ENCODE results near the gene HOXC4.
"Not testable (repeated sequence)": the region's sequence is repeated elsewhere in the genome, so short reads cannot be mapped to it uniquely, and the experiment has no call there.

The HOXC4 gene

GRCh38 chr12:54041097-54041690 lies 12.4 kb upstream of the HOXC4 start:
- no peak for DNase-seq

DNA sequence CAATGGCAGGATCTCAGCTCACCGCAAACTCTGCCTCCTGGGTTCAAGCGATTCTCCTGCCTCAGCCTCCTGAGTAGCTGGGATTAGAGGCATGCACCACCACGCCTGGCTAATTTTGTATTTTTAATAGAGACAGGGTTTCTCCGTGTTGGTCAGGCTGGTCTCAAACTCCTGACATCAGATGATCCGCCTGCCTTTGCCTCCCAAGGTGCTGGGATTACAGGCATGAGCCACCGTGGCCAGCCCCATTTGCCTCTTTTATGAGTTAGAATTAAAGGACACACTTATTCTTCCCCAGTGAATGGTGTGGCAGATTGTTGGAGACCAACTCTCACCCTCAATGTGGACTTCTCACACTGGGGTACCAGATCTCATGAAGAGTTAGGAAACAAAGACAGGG lies 11.6 kb upstream of the HOXC4 start:
- not testable (repeated sequence) for DNase-seq

- no peak for DNase-seq
These were observed 10.4 kb upstream of the HOXC4 start for GRCh38 chr12:54042970-54043853.

GRCh38 chr12:54044425-54045103 lies 9.1 kb upstream of the HOXC4 start:
- DNase-seq, result no peak

- DNase-seq, result no peak
These were observed 8.2 kb upstream of the HOXC4 start for GRCh38 chr12:54045401-54045800.

- DNase-seq, result no peak
These were observed 7.6 kb upstream of the HOXC4 start for GRCh38 chr12:54045868-54046521.

DNA sequence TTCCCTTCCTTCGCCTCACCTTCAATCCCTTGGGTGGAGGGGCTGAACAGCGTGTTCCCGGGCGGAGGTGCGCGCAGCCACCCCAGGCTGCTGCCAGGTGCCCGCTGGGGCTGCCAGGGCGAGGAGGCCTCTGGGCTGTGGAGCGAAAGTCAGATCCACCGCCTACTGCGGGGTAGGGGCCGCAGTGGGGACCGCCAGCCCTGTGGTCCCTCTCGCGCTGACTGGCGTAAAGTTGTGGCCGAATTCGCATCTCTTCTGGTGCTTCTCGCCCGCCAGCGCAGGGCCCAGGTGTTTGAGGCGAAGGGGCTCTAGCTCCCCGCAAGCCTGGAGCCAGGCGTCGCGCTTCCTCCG lies 6.9 kb upstream of the HOXC4 start:
- DNase-seq, result no peak

DNA sequence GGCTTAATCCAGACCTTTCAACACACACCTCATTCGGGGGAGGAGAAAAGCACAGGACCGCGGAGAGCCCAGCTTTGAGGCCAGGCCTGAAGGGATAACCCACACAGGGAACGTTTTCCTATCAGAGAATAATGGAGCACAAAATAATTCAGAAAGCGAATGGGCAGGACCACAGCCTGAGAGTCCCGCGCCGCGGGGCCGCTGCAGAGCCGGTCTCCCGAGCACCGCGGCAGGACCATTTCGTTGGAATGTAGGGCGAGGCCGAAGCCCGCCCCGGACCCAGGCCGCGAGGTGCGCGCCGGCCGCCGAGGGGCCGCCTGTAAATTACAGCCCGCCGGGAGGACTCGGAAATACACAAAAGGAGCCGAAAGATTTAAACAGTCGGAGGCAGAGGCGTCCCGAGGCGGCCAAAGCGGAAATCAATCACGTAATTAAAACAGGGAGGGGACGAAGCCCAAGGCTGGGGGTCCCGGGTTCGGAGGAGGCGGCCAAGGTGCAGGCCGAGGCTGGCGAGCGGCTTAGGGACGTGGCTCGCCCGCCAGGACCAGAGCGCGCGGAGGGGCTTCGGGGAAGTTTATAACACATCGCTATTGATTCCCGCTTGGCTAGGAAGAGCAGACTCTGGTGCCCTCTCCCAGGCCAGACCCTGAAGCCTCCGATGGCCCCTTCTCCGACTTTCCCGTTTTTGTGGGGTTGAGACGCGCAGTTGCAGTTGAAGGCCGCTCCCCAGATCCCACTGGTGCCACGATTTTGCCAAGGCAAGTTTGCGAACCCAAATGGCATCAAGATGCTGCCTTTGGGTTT lies 6.3 kb upstream of the HOXC4 start:
- DNase-seq, result no peak

- DNase-seq, result no peak
These were observed 5.7 kb upstream of the HOXC4 start for GRCh38 chr12:54047964-54048303.

- DNase-seq, result no peak
These were observed 5.1 kb upstream of the HOXC4 start for GRCh38 chr12:54048406-54049093.

DNA sequence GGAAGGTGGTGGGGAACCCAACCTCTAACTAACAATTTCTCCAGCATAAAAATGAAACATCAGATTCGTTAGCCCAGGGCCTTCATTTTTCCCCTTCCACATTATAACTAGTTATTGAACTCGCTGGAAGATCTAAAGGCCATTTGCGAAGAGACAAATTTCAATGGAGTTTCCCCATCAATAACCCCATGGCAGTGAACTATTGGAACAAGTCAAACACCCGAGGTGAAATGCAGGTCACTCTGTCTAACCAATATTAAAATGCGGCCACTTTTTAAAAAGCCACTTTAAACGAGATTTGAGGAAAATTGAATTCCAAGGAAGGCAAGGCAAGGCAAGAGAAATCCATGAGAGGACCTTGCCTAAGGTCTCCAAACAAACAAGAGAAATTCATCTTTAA lies 4.5 kb upstream of the HOXC4 start:
- no peak for DNase-seq

GRCh38 chr12:54050482-54050810 lies 3.2 kb upstream of the HOXC4 start:
- no peak for DNase-seq

GRCh38 chr12:54051026-54051842 lies 2.4 kb upstream of the HOXC4 start:
- no peak for DNase-seq

- no peak for DNase-seq
These were observed 1.7 kb upstream of the HOXC4 start for GRCh38 chr12:54051874-54052437.

DNA sequence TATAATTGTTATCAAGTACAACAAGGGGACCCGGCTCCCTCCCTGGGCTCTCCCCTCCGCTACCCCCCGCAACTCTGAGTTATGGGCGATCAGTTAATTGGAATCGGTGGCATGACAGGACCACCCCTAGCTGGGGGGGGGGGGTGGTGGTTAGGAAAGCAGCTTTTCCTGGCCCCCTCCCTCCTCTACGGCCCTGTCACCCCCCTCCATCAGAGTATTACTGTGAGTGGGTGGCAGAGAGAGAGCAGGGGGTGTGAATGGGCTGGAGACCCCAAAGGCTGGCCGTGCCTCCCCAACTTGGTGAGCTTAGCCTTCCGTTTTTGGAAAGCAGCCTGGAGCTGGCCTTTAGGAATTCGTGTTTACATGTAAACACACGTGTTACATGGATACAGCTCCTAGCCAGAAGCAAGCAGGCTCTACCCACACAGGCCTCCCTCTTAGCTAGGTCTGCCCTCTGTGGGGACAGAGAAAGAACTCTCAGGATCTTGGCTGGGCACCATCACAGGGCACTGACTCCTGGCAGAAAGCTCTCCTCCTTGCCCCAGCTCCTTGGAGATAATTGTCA lies 1.1 kb upstream of the HOXC4 start:
- DNase-seq, result no peak

DNA sequence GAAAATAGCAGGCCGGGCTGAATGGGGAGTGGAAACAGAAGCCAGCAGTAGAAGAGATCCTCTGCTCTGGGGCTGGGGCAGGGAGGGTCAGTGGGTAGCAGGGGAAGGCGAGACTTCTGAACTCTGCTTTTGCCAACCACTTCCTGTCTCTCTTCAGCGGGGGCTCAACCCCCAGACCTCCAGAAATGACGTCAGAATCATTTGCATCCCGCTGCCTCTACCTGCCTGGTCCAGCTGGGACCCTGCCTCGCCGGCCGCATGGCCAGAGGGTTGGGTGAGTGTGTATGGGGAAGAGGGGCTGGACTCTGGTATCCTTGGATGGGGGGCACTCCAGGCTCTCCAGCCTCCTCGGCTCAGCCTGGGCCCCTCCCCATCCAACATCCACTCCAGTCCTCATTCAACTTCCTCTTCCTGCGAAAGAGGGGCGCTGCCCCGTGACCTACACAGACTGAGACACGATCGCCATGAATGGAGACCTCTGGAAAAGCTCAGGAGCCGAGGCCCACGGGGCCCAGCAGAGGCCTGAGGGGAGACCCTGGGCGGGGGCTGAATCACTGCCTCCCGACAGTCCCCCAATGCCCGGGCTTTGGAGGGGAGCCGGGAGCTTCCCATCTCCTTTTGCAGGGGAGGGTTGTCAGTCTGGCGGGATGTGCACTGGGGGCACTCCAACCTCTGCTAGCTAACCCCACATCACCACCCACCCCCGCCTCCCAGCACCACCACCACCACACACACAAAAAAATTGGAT lies 458 bp upstream of the HOXC4 start:
- no peak for DNase-seq

DNA sequence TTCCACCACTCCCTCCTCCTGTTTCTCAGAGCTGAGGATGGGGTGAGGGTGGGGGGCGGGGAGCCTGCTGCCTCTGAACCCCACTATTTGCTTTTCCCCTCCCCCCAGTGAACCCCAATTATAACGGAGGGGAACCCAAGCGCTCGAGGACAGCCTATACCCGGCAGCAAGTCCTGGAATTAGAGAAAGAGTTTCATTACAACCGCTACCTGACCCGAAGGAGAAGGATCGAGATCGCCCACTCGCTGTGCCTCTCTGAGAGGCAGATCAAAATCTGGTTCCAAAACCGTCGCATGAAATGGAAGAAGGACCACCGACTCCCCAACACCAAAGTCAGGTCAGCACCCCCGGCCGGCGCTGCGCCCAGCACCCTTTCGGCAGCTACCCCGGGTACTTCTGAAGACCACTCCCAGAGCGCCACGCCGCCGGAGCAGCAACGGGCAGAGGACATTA lies 1.1 kb downstream of the HOXC4 start:
- no peak for DNase-seq

DNA sequence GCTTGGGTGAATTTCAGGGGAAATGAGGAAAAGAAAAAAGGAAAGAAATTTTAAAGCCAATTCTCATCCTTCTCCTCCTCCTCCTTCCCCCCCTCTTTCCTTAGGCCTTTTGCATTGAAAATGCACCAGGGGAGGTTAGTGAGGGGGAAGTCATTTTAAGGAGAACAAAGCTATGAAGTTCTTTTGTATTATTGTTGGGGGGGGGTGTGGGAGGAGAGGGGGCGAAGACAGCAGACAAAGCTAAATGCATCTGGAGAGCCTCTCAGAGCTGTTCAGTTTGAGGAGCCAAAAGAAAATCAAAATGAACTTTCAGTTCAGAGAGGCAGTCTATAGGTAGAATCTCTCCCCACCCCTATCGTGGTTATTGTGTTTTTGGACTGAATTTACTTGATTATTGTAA lies 1.9 kb downstream of the HOXC4 start:
- no peak for DNase-seq

- no peak for DNase-seq
These were observed 2.5 kb downstream of the HOXC4 start for GRCh38 chr12:54056110-54056509.
